ENCODE data around the gene LAD1.
A peak's percentile ranks its signal among the peaks of the same experiment; 100 is the strongest.

LAD1 gene

GRCh38 chr1:201350884-201351283 is 48.2 kb downstream of the LAD1 start:
- no peaks in the 10 kb centered on the region for H3K27me3 ChIP-seq (ENCODE audit: control insufficient read depth, insufficient read depth, low read length)
- no CpG with 5 or more reads among the region's 7 CpGs for WGBS (ENCODE audit: insufficient coverage, insufficient read length)
- H3K4me1 ChIP-seq (ENCODE audit: control insufficient read depth, insufficient read depth, low read length): peaks cover 8% of the 10 kb centered on the region
- H3K27ac ChIP-seq (ENCODE audit: low read length): no peak overlapping the region
- no peaks in the 10 kb centered on the region for H3K36me3 ChIP-seq (ENCODE audit: control insufficient read depth, insufficient read depth, low read length)
- H3K9me3 ChIP-seq (ENCODE audit: control insufficient read depth, insufficient read depth, low read length): no peaks in the 10 kb centered on the region
- no peak overlapping the region for H3K4me3 ChIP-seq (ENCODE audit: low read length)
- no peak for DNase-seq (ENCODE audit: low read depth, low spot score)

GRCh38 chr1:201350361-201350725 is 48.8 kb downstream of the LAD1 start:
- Histone ChIP-seq H3K9me3 (ENCODE audit: control insufficient read depth, insufficient read depth, low read length) (no peaks in the 10 kb centered on the region), H3K27me3 (ENCODE audit: control insufficient read depth, insufficient read depth, low read length) (no peaks in the 10 kb centered on the region), H3K36me3 (ENCODE audit: control insufficient read depth, insufficient read depth, low read length) (no peaks in the 10 kb centered on the region), H3K27ac (ENCODE audit: low read length) (no peak overlapping the region), H3K4me1 (ENCODE audit: control insufficient read depth, insufficient read depth, low read length) (peaks cover 8% of the 10 kb centered on the region), H3K4me3 (ENCODE audit: low read length) (no peak overlapping the region)
- WGBS (ENCODE audit: insufficient coverage, insufficient read length): no CpG with 5 or more reads among the region's 2 CpGs
- no peak for DNase-seq (ENCODE audit: low read depth, low spot score)

- Histone ChIP-seq H3K36me3 (ENCODE audit: control insufficient read depth, insufficient read depth, low read length) (no peaks in the 10 kb centered on the region), H3K4me3 (ENCODE audit: low read length) (no peak overlapping the region), H3K27me3 (ENCODE audit: control insufficient read depth, insufficient read depth, low read length) (no peaks in the 10 kb centered on the region), H3K27ac (ENCODE audit: low read length) (no peak overlapping the region), H3K4me1 (ENCODE audit: control insufficient read depth, insufficient read depth, low read length) (peaks cover 10% of the 10 kb centered on the region), H3K9me3 (ENCODE audit: control insufficient read depth, insufficient read depth, low read length) (no peaks in the 10 kb centered on the region)
- WGBS (ENCODE audit: insufficient coverage, insufficient read length): no CpG with 5 or more reads among the region's 4 CpGs
- DNase-seq (ENCODE audit: low read depth, low spot score): no peak
Measured at GRCh38 chr1:201349092-201349491, 50.0 kb downstream of the LAD1 start.

- WGBS (ENCODE audit: insufficient coverage, insufficient read length): no CpG with 5 or more reads among the region's 6 CpGs
- peaks cover 10% of the 10 kb centered on the region for H3K4me1 ChIP-seq (ENCODE audit: control insufficient read depth, insufficient read depth, low read length)
- peak; percentile 89 for DNase-seq (ENCODE audit: low read depth, low spot score)
- no peaks in the 10 kb centered on the region for H3K36me3 ChIP-seq (ENCODE audit: control insufficient read depth, insufficient read depth, low read length)
- no peak overlapping the region for H3K4me3 ChIP-seq (ENCODE audit: low read length)
- H3K27ac ChIP-seq (ENCODE audit: low read length): no peak overlapping the region
- H3K9me3 ChIP-seq (ENCODE audit: control insufficient read depth, insufficient read depth, low read length): no peaks in the 10 kb centered on the region
- H3K27me3 ChIP-seq (ENCODE audit: control insufficient read depth, insufficient read depth, low read length): no peaks in the 10 kb centered on the region
Measured at GRCh38 chr1:201348211-201348566, 50.9 kb downstream of the LAD1 start.

DNA sequence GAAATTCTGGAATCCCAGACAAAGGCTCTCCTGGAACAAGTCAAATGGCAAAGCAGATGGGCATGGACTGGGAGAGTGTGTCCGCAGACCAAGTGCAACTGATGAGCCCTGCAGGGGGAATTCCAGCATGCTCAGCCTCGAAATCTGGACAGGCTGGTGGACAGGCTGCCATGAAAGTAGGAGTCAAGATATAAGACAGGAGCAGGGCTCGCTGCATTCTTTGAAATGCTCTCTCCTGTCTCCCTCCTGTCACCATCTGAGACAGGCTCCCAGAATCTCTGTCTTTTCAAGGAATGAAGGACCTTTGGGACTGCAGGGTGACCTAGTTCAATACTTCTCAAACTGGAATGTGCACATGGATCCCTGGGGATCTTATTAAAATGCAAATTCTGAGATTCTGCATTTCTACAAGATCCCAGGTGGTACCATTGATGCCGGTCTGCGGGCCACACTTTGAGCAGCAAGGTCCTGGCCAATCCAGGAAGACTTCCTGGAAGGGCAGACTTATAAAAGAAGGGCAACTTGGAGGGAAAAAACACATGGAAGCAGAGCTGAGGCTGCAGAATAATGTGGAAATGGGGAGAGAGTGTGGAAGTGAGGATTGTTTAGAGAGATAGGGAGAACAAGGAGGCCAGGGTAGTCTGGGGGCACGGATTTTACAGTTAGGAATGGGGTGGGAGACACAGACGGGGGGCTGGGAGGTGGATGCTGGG is 51.5 kb downstream of the LAD1 start:
- H3K27me3 ChIP-seq (ENCODE audit: control insufficient read depth, insufficient read depth, low read length): no peaks in the 10 kb centered on the region
- H3K4me1 ChIP-seq (ENCODE audit: control insufficient read depth, insufficient read depth, low read length): peaks cover 10% of the 10 kb centered on the region
- H3K36me3 ChIP-seq (ENCODE audit: control insufficient read depth, insufficient read depth, low read length): no peaks in the 10 kb centered on the region
- WGBS (ENCODE audit: insufficient coverage, insufficient read length): no CpG with 5 or more reads among the region's 7 CpGs
- no peak overlapping the region for H3K4me3 ChIP-seq (ENCODE audit: low read length)
- no peaks in the 10 kb centered on the region for H3K9me3 ChIP-seq (ENCODE audit: control insufficient read depth, insufficient read depth, low read length)
- no peak for DNase-seq (ENCODE audit: low read depth, low spot score)
- H3K27ac ChIP-seq (ENCODE audit: low read length): no peak overlapping the region

- no peaks in the 10 kb centered on the region for H3K36me3 ChIP-seq (ENCODE audit: control insufficient read depth, insufficient read depth, low read length)
- H3K4me3 ChIP-seq (ENCODE audit: low read length): no peak overlapping the region
- no peak for DNase-seq (ENCODE audit: low read depth, low spot score)
- no peak overlapping the region for H3K27ac ChIP-seq (ENCODE audit: low read length)
- H3K4me1 ChIP-seq (ENCODE audit: control insufficient read depth, insufficient read depth, low read length): peaks cover 10% of the 10 kb centered on the region
- no peaks in the 10 kb centered on the region for H3K27me3 ChIP-seq (ENCODE audit: control insufficient read depth, insufficient read depth, low read length)
- H3K9me3 ChIP-seq (ENCODE audit: control insufficient read depth, insufficient read depth, low read length): no peaks in the 10 kb centered on the region
- no CpG with 5 or more reads among the region's 2 CpGs for WGBS (ENCODE audit: insufficient coverage, insufficient read length)
Measured at GRCh38 chr1:201346987-201347386, 52.1 kb downstream of the LAD1 start.

GRCh38 chr1:201346337-201346939 is 52.7 kb downstream of the LAD1 start:
- Histone ChIP-seq H3K4me3 (ENCODE audit: low read length) (no peak overlapping the region), H3K4me1 (ENCODE audit: control insufficient read depth, insufficient read depth, low read length) (peaks cover 10% of the 10 kb centered on the region), H3K27ac (ENCODE audit: low read length) (no peak overlapping the region), H3K27me3 (ENCODE audit: control insufficient read depth, insufficient read depth, low read length) (no peaks in the 10 kb centered on the region), H3K9me3 (ENCODE audit: control insufficient read depth, insufficient read depth, low read length) (no peaks in the 10 kb centered on the region), H3K36me3 (ENCODE audit: control insufficient read depth, insufficient read depth, low read length) (no peaks in the 10 kb centered on the region)
- WGBS (ENCODE audit: insufficient coverage, insufficient read length): no CpG with 5 or more reads among the region's 5 CpGs
- DNase-seq (ENCODE audit: low read depth, low spot score): peak; percentile 54

DNA sequence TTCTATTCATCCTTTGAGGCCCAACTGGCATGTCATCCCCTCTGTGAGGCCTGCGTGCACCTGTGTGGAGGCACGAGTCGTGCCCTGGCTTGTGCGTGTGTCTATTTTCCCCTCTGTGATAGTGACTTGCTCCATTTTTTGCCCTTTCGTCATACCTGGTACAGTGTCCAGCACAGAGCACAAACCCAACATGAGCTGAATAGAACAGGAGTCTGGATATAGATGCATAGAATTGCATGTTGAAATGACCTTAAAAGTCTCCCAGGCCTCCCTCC is 54.1 kb downstream of the LAD1 start:
- Histone ChIP-seq H3K36me3 (ENCODE audit: control insufficient read depth, insufficient read depth, low read length) (no peaks in the 10 kb centered on the region), H3K4me3 (ENCODE audit: low read length) (no peak overlapping the region), H3K4me1 (ENCODE audit: control insufficient read depth, insufficient read depth, low read length) (peaks cover 10% of the 10 kb centered on the region), H3K9me3 (ENCODE audit: control insufficient read depth, insufficient read depth, low read length) (no peaks in the 10 kb centered on the region), H3K27ac (ENCODE audit: low read length) (no peak overlapping the region), H3K27me3 (ENCODE audit: control insufficient read depth, insufficient read depth, low read length) (no peaks in the 10 kb centered on the region)
- WGBS (ENCODE audit: insufficient coverage, insufficient read length): no CpG with 5 or more reads among the region's 5 CpGs
- DNase-seq (ENCODE audit: low read depth, low spot score): no peak

DNA sequence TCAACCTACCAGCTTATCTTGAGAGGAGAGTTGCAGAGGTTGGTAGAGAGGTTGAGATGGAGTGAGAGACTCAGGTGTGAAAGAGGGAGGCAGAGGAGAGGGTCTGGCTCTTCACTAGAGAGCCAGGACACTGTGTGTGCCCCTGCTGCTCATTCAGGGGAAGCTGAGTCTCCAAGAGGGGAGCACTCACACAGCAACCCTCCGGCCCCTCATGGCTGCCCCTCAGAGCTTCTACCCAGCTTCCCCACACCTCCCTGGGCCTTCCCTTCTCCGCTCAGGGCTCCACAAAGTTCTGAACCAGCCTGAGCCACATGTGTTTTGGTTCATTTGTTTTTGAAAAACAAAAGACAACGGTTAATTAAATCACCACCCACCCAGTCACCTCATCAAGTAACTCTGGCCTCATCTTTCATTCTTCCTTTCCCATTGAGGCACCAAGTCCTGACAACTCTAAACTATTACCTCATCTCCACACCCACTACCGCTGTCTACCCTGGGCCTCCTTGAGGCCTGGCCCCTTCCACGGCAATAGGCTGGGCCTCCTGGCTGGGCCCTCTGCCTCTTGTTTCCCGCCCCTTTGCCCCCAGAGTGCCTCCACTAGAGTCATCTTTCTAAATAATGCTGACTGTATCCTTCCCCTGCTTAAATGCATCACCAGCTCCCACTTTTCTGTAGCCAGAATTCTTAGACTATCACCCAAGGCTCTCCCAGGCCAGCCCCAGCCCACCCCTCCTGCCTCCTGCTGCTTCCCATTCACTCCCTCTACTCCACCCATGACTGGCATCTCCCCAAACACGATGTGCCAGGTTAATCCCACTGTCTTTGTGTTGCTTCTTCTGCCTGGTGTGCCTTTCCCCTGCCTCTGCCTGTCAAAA is 54.7 kb downstream of the LAD1 start:
- DNase-seq (ENCODE audit: low read depth, low spot score): no peak
- no peaks in the 10 kb centered on the region for H3K36me3 ChIP-seq (ENCODE audit: control insufficient read depth, insufficient read depth, low read length)
- no peak overlapping the region for H3K27ac ChIP-seq (ENCODE audit: low read length)
- no peak overlapping the region for H3K4me3 ChIP-seq (ENCODE audit: low read length)
- H3K9me3 ChIP-seq (ENCODE audit: control insufficient read depth, insufficient read depth, low read length): no peaks in the 10 kb centered on the region
- H3K4me1 ChIP-seq (ENCODE audit: control insufficient read depth, insufficient read depth, low read length): peaks cover 10% of the 10 kb centered on the region
- H3K27me3 ChIP-seq (ENCODE audit: control insufficient read depth, insufficient read depth, low read length): no peaks in the 10 kb centered on the region
- WGBS (ENCODE audit: insufficient coverage, insufficient read length): no CpG with 5 or more reads among the region's 7 CpGs

DNA sequence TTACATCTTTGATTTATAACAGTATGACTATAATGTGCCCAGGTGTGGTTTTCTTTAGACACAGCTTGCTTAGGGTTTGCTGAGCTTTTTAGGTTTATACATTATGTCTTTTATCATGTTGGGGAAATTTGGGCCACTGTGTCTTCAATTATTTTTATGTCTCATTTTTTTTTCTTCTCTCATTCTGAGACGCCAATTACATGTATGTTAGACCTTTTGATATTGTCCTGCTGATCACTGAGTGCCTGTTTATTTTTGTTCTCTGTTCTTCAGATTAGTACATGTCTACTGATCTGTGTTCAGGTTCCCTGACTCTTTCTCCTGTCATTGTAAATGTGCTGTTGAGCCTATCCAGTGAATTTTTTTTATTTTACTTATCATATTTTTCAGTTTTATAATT is 57.7 kb downstream of the LAD1 start:
- WGBS (ENCODE audit: insufficient coverage, insufficient read length): no CpG with 5 or more reads among the region's 1 CpG
- DNase-seq (ENCODE audit: low read depth, low spot score): no peak
- H3K4me3 ChIP-seq (ENCODE audit: low read length): no peak overlapping the region
- no peak overlapping the region for H3K27ac ChIP-seq (ENCODE audit: low read length)
- no peaks in the 10 kb centered on the region for H3K9me3 ChIP-seq (ENCODE audit: control insufficient read depth, insufficient read depth, low read length)
- no peaks in the 10 kb centered on the region for H3K27me3 ChIP-seq (ENCODE audit: control insufficient read depth, insufficient read depth, low read length)
- H3K4me1 ChIP-seq (ENCODE audit: control insufficient read depth, insufficient read depth, low read length): peaks cover 3% of the 10 kb centered on the region; the same call in 1 of the 2 replicates
- H3K36me3 ChIP-seq (ENCODE audit: control insufficient read depth, insufficient read depth, low read length): no peaks in the 10 kb centered on the region
